ENCODE data around the gene ZNF792.
"Not testable (repeated sequence)": the region's sequence is repeated elsewhere in the genome, so short reads cannot be mapped to it uniquely, and the experiment has no call there.

ZNF792 gene

DNA sequence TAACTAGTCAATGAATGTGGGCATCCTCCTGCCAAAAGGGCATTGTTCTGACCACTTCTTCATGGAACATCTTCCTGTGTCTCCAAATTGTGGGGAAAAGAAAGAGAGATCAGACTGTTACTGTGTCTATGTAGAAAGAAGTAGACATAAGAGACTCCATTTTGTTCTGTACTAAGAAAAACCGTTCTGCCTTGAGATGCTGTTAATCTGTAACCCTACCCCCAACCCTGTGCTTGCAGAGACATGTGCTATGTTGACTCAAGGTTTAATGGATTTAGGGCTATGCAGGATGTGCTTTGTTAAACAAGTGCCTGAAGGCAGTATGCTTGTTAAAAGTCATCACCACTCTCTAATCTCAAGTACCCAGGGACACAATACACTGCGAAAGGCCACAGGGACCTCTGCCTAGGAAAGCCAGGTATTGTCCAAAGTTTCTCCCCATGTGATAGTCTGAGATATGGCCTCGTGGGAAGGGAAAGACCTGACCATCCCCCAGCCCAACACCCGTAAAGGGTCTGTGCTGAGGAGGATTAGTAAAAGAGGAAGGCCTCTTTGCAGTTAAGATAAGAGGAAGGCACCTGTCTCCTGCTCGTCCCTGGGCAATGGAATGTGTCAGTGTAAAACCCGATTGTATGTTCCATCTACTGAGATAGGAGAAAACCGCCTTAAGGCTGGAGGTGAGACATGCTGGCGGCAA, 43.8 kb downstream of the ZNF792 start:
- DNase-seq: not testable (repeated sequence)

DNA sequence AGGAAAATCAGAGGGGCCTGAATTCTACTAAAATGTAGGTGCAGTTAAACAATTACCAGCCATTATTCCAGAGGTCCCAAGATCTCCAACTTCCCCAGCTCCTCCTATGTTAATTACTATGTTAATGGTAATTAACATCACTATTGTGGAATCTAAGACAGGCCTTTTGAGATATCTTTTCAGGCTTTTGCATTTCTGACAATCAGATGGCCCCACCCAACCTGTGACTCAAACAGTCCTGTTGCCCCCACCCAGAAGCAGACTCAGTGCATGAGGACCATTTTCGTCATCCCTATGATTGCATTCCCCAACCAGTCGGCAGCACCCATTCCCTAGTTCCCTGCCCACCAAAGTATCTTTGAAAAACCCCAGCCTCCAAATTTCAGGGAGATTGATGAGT, 45.8 kb downstream of the ZNF792 start:
- no peak for DNase-seq

DNA sequence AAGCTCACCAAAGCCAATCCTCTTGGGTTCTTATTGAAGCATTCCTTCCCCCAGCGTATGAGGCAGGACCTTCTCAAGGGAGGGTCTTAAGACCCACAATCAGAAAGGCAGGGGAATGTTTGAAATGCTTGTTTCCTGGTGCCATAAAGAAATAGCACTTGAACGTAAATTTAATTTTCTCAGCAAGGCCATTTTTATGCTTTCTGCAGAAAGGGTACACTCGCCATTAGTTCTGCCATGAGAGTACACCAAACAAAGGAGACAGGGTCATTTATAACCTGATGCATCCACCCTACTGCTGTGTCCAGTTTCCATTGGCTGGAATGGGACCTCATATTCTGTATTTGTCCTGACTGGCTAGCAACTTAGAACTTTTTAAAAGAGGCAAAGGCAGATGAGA, 46.9 kb downstream of the ZNF792 start:
- not testable (repeated sequence) for DNase-seq

DNA sequence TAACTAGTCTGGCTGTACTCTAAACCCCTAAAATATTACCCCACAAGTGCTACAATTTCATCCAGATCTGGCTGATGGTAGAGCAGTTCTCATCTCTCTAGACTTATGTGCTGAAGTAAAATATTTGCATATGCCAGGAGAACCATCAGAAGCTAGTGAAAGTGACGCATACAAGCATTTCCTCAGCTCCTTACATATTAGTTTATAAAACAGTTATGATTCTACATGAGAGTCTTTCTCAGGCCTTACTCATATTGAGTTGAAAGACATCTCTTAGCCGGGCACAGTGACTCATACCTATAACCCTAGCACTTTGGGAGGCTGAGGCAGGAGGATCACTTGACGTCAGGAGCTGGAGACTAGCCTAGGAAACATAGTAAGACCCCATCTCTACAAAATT, 53.3 kb downstream of the ZNF792 start:
- no peak for DNase-seq
